Activated CD4-positive, CD25-positive, alpha-beta regulatory T cell (primary cell): Measurements from ENCODE around the gene PAX5.

Experiments used
- DNase-seq, 4 experiments: peaks; one replicate each; lab custom pipeline; 2025; lab: John Stamatoyannopoulos, UW

PAX5 gene

GRCh38 chr9:36834736-36835135 is 199.3 kb downstream of the PAX5 start:
- no peak for DNase-seq

GRCh38 chr9:36833954-36834353 is 200.1 kb downstream of the PAX5 start:
- DNase-seq: no peak

- DNase-seq: no peak
Observed at GRCh38 chr9:36832164-36832795, 201.8 kb downstream of the PAX5 start.

- no peak for DNase-seq
Observed at GRCh38 chr9:36831381-36832161, 202.5 kb downstream of the PAX5 start.

- no peak for DNase-seq
Observed at GRCh38 chr9:36828611-36829013, 205.5 kb downstream of the PAX5 start.

GRCh38 chr9:36827593-36827992 is 206.5 kb downstream of the PAX5 start:
- no peak for DNase-seq

GRCh38 chr9:36826581-36826980 is 207.5 kb downstream of the PAX5 start:
- no peak for DNase-seq

GRCh38 chr9:36825179-36825578 is 208.9 kb downstream of the PAX5 start:
- no peak for DNase-seq

- DNase-seq: no peak
Observed at GRCh38 chr9:36823934-36824333, 210.1 kb downstream of the PAX5 start.

- DNase-seq: no peak
Observed at GRCh38 chr9:36823466-36823865, 210.6 kb downstream of the PAX5 start.

- DNase-seq: no peak
Observed at GRCh38 chr9:36822201-36822600, 211.9 kb downstream of the PAX5 start.

- DNase-seq: no peak
Observed at GRCh38 chr9:36820392-36820861, 213.6 kb downstream of the PAX5 start.

GRCh38 chr9:36818965-36819870 is 214.8 kb downstream of the PAX5 start:
- DNase-seq: no peak

- DNase-seq: no peak
Observed at GRCh38 chr9:36818242-36818938, 215.7 kb downstream of the PAX5 start.

- DNase-seq: no peak
Observed at GRCh38 chr9:36817160-36817834, 216.8 kb downstream of the PAX5 start.

- no peak for DNase-seq
Observed at GRCh38 chr9:36816371-36816770, 217.7 kb downstream of the PAX5 start.

- no peak for DNase-seq
Observed at GRCh38 chr9:36815566-36816348, 218.3 kb downstream of the PAX5 start.

- no peak for DNase-seq
Observed at GRCh38 chr9:36815023-36815422, 219.0 kb downstream of the PAX5 start.

- no peak for DNase-seq
Observed at GRCh38 chr9:36813154-36813553, 220.9 kb downstream of the PAX5 start.

GRCh38 chr9:36812556-36812955 is 221.5 kb downstream of the PAX5 start:
- no peak for DNase-seq
